GM23338 (cell line): ENCODE data around the gene PLEKHN1.

Source experiments
- CREB1 ChIP-seq: fragments of 250-450 bp; sonication (Bioruptor Pico); IDR thresholded peaks from 2 replicates; pipeline ENCODE4 v1.5.0; 2020; ENCODE audit warnings: low read depth, mild to moderate bottlenecking, moderate library complexity
- EZH2 ChIP-seq: fragments of 200-600 bp; sonication (generic); IDR thresholded peaks from one replicate; pipeline ENCODE4 v1.8.0; 2017; ENCODE audit warnings: antibody characterized with exemption, mild to moderate bottlenecking, low read depth; ENCODE audit not compliant: unreplicated experiment
- JUNB ChIP-seq: IDR thresholded peaks from one replicate; pipeline ENCODE4 v1.6.1; 2016; ENCODE audit warnings: antibody characterized with exemption; ENCODE audit not compliant: unreplicated experiment
- STAT1 ChIP-seq: IDR thresholded peaks from one replicate; pipeline ENCODE4 v1.6.1; 2016; ENCODE audit warnings: antibody characterized with exemption; ENCODE audit not compliant: unreplicated experiment
- TF ChIP-seq, protein P1 (sequence below), 2 experiments: fragments of 200-600 bp in 1 of 2; sonication (generic) in 1 of 2; conservative IDR thresholded peaks; 2 replicates each; pipeline versions ENCODE4 v1.5.1 to v1.6.1; 2016 to 2017; ENCODE audit warnings: antibody characterized with exemption in 2 of 2, low read depth in 2 of 2, mild to moderate bottlenecking in 2 of 2, moderate library complexity in 1 of 2

DNA sequence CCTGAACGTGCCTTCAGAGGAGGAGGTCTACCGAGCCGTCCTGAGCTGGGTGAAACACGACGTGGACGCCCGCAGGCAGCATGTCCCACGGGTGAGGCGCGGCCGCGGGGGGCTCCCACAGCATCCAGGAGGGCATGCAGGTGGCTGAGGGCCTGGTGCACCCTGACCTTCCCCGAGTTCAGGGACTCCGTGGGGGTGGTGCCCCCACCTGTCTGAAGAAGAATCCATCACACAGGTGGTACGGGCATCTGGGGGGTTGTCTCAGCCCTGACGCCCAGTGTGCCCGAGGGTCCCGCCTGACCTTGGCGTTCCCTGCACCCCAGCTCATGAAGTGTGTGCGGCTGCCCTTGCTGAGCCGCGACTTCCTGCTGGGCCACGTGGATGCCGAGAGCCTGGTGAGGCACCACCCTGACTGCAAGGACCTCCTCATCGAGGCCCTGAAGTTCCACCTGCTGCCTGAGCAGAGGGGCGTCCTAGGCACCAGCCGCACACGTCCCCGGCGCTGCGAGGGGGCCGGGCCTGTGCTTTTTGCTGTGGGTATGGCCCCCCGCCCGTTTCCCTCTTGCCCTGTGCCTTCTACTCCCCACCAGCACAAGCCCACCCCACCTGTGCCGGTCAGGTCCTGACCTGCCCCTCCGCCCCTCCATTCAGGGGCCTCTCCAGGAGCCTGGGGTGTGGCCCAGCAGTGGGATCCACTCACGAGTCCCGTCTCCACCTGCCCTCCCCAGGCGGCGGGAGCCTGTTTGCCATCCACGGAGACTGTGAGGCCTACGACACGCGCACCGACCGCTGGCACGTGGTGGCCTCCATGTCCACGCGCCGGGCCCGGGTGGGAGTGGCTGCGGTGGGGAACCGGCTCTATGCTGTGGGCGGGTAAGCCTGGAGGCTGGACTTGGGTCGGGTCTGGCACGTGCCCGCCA, 3.6 kb upstream of the PLEKHN1 start:
- TF ChIP-seq, protein P1, sequence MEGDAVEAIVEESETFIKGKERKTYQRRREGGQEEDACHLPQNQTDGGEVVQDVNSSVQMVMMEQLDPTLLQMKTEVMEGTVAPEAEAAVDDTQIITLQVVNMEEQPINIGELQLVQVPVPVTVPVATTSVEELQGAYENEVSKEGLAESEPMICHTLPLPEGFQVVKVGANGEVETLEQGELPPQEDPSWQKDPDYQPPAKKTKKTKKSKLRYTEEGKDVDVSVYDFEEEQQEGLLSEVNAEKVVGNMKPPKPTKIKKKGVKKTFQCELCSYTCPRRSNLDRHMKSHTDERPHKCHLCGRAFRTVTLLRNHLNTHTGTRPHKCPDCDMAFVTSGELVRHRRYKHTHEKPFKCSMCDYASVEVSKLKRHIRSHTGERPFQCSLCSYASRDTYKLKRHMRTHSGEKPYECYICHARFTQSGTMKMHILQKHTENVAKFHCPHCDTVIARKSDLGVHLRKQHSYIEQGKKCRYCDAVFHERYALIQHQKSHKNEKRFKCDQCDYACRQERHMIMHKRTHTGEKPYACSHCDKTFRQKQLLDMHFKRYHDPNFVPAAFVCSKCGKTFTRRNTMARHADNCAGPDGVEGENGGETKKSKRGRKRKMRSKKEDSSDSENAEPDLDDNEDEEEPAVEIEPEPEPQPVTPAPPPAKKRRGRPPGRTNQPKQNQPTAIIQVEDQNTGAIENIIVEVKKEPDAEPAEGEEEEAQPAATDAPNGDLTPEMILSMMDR (conservative IDR thresholded peaks at IDR 0.05; ENCODE audit: low read depth in 2 of 2) = no peak
- TF ChIP-seq JUNB = no peak
- TF ChIP-seq EZH2 = no peak
- no peak for TF ChIP-seq STAT1
- no peak for TF ChIP-seq CREB1
